ENCODE data around the gene SRGAP3. TPM values are rescaled to one million over a fixed set of nuclear protein-coding genes. Genes with fewer than 3 reads are reported as not detected.
A peak's percentile ranks its signal among the peaks of the same experiment; 100 is the strongest.

The SRGAP3 gene
- total and polyA plus RNA-seq, 3 experiments from 2014 or later = 0.84 to 2.1 (median 1.1) TPM

DNA sequence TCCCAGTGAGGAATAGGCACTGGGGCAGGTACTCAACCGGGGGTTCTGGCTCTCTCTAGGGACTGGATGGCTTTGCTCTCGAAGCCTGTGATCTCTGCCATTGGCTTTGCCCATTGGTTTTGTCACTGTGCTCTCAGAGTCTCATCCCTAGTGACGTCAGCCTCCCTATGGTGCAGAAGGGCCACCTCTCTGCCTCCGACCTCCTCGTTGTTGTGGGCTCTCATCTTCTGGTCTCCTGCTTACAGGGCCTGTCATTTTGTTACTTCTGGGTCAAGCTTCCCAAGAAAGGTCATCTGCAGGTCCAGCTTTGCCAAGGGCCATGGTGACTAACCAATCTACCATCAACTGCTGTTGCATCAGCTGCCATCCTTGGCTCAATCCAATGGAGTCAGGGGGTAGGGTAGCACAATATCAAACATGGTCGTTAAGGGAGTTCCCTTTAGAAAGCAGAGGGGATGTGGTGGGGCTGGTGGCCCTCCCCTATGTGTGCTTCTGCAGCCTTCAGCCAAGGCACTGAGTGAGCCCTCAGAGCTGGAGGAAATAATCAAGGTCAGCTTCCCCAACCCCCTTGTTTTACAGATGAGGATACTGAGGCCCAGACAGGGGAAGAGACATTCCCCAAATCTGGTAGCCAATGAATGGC is 272.8 kb downstream of the SRGAP3 start:
- Histone ChIP-seq H3K36me3 (ENCODE audit: insufficient read depth, low read length) (no peaks in the 10 kb centered on the region), H3K27me3 (ENCODE audit: insufficient read depth, low read length, poor library complexity, severe bottlenecking) (peaks cover 25% of the 10 kb centered on the region), H3K27ac (ENCODE audit: low read depth, low read length) (no peak overlapping the region), H3K4me1 (ENCODE audit: insufficient read depth, low read length) (no peaks in the 10 kb centered on the region), H3K9me3 (ENCODE audit: low read length) (no peaks in the 10 kb centered on the region), H3K4me3 (ENCODE audit: low read length) (no peak overlapping the region)
- no peak for DNase-seq
- ChIA-PET POLR2A (no interaction called here), CTCF (interaction anchor here (1.8 kb wide), 1 partner anchor 326 kb away, joined by 6 read pairs; no protein-coding TSS in a partner anchor)
- Mint-ChIP-seq H3K36me3 (peaks cover 0 to 4% (median 0%) of the 10 kb centered on the region in 3 donors), H3K9me3 (peaks cover 0 to 9% (median 7%) of the 10 kb centered on the region in 5 donors), H3K27ac (no peak overlapping the region), H3K4me3 (no peak overlapping the region), H3K27me3 (peaks cover 16 to 40% of the 10 kb centered on the region in 2 donors), H3K4me1 (no peaks in the 10 kb centered on the region)

GRCh38 chr3:8975081-8976020 is 274.1 kb downstream of the SRGAP3 start:
- H3K36me3 Mint-ChIP-seq = peaks cover 0 to 4% (median 0%) of the 10 kb centered on the region in 3 donors
- ChIA-PET CTCF (interaction anchor here (1.0 to 6.2 kb wide), 3 partner anchors 13 to 327 kb away, joined by 3 to 87 read pairs (median 6); no protein-coding TSS in a partner anchor), POLR2A (no interaction called here)

DNA sequence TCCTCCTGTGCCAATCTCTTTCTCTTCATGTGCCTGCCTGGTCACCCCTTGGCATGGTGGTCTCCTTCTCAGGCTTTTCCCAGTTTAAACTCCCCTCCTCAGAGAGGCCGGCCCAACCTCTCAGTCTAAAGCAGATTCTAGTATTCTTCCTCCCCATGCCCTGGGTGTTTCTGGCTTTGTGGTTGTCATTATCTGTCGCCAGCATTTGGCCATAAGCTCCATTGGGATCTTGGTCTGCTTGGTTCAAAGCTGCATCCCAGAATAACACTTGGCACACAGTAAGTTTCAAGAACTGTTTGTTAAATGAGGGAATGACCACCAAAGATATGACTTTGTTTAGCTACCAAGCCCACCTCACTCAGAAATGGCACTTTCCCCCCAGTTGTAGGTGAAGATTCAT is 275.0 kb downstream of the SRGAP3 start:
- H3K36me3 Mint-ChIP-seq = no peaks in the 10 kb centered on the region
- H3K27me3 ChIP-seq (ENCODE audit: insufficient read depth, low read length, poor library complexity, severe bottlenecking) = peaks cover 18% of the 10 kb centered on the region
- no peak overlapping the region for H3K27ac ChIP-seq (ENCODE audit: low read depth, low read length)
- no peaks in the 10 kb centered on the region for H3K9me3 ChIP-seq (ENCODE audit: low read length)
- H3K4me3 Mint-ChIP-seq = no peak overlapping the region
- no peak overlapping the region for H3K4me3 ChIP-seq (ENCODE audit: low read length)
- H3K4me1 Mint-ChIP-seq = peaks cover 5 to 6% (median 5%) of the 10 kb centered on the region in 3 donors
- no peaks in the 10 kb centered on the region for H3K36me3 ChIP-seq (ENCODE audit: insufficient read depth, low read length)
- peaks cover 0 to 3% (median 3%) of the 10 kb centered on the region in 5 donors for H3K9me3 Mint-ChIP-seq
- peaks cover 7 to 21% of the 10 kb centered on the region in 2 donors for H3K27me3 Mint-ChIP-seq
- POLR2A ChIA-PET = no interaction called here
- no peak for DNase-seq
- H3K27ac Mint-ChIP-seq = no peak overlapping the region
- peaks cover 4% of the 10 kb centered on the region for H3K4me1 ChIP-seq (ENCODE audit: insufficient read depth, low read length)
- CTCF ChIA-PET = interaction anchor here (1.0 to 6.2 kb wide), 2 partner anchors 14 to 328 kb away, joined by 3 to 87 read pairs; no protein-coding TSS in a partner anchor

More at GRCh38 chr3:8975081-8976020, 274.1 kb downstream of the SRGAP3 start:
- Mint-ChIP-seq H3K4me1 (peaks cover 5 to 6% (median 5%) of the 10 kb centered on the region in 3 donors), H3K4me3 (no peak overlapping the region), H3K27ac (no peak overlapping the region), H3K9me3 (peaks cover 0 to 9% (median 7%) of the 10 kb centered on the region in 5 donors), H3K27me3 (peaks cover 12 to 28% of the 10 kb centered on the region in 2 donors)
- Histone ChIP-seq H3K27me3 (ENCODE audit: insufficient read depth, low read length, poor library complexity, severe bottlenecking) (peaks cover 25% of the 10 kb centered on the region), H3K36me3 (ENCODE audit: insufficient read depth, low read length) (no peaks in the 10 kb centered on the region), H3K4me3 (ENCODE audit: low read length) (no peak overlapping the region), H3K4me1 (ENCODE audit: insufficient read depth, low read length) (peaks cover 4% of the 10 kb centered on the region), H3K27ac (ENCODE audit: low read depth, low read length) (no peak overlapping the region), H3K9me3 (ENCODE audit: low read length) (no peaks in the 10 kb centered on the region)
- DNase-seq = no peak

DNA sequence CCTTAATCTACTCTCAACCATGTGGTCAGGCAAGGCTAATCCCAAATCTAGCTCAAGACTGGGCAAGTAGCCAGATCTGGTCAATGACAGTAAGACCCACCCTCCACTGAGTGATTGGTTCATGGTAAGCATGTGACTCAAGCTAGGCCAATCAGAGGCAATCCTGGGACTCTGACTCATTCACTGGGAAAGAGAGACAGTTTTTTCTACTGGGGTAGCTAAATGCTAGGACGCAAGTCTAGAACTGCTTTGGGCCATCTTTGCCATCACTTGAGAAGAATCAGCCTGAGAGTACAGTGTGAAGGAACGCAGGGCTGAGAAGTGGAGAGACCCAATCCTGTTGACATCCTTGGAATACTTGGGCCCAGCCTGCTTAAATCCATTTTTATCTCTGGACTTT is 276.8 kb downstream of the SRGAP3 start:
- no peaks in the 10 kb centered on the region for H3K9me3 Mint-ChIP-seq
- Histone ChIP-seq H3K36me3 (ENCODE audit: insufficient read depth, low read length) (no peaks in the 10 kb centered on the region), H3K27ac (ENCODE audit: low read depth, low read length) (no peak overlapping the region), H3K4me1 (ENCODE audit: insufficient read depth, low read length) (peaks cover 4% of the 10 kb centered on the region), H3K4me3 (ENCODE audit: low read length) (no peak overlapping the region), H3K9me3 (ENCODE audit: low read length) (no peaks in the 10 kb centered on the region), H3K27me3 (ENCODE audit: insufficient read depth, low read length, poor library complexity, severe bottlenecking) (peaks cover 9% of the 10 kb centered on the region)
- H3K4me3 Mint-ChIP-seq = no peak overlapping the region
- no peak overlapping the region for H3K27ac Mint-ChIP-seq
- H3K4me1 Mint-ChIP-seq = peaks cover 5 to 6% (median 5%) of the 10 kb centered on the region in 3 donors
- H3K27me3 Mint-ChIP-seq = peaks cover 9 to 22% of the 10 kb centered on the region in 2 donors
- POLR2A ChIA-PET = no interaction called here
- CTCF ChIA-PET = interaction anchor here (0.9 to 6.2 kb wide), 3 partner anchors 22 to 330 kb away, joined by 3 to 87 read pairs (median 8); no protein-coding TSS in a partner anchor
- no peak for DNase-seq
- H3K36me3 Mint-ChIP-seq = no peaks in the 10 kb centered on the region

GRCh38 chr3:8970971-8971589 is 278.4 kb downstream of the SRGAP3 start:
- Histone ChIP-seq H3K36me3 (ENCODE audit: insufficient read depth, low read length) (no peaks in the 10 kb centered on the region), H3K4me1 (ENCODE audit: insufficient read depth, low read length) (peaks cover 4% of the 10 kb centered on the region), H3K27me3 (ENCODE audit: insufficient read depth, low read length, poor library complexity, severe bottlenecking) (no peaks in the 10 kb centered on the region), H3K27ac (ENCODE audit: low read depth, low read length) (no peak overlapping the region), H3K9me3 (ENCODE audit: low read length) (no peaks in the 10 kb centered on the region), H3K4me3 (ENCODE audit: low read length) (no peak overlapping the region)
- Mint-ChIP-seq H3K27me3 (peaks cover 12 to 17% of the 10 kb centered on the region in 2 donors), H3K4me3 (peak overlapping the region in 2 of 7 donors; percentile 6 to 44), H3K9me3 (no peaks in the 10 kb centered on the region), H3K27ac (peak overlapping the region in 1 of 8 donors; percentile 61), H3K36me3 (no peaks in the 10 kb centered on the region), H3K4me1 (peaks cover 5 to 6% (median 5%) of the 10 kb centered on the region in 3 donors)
- DNase-seq = peak; percentile 53 to 80 (median 61)
- ChIA-PET POLR2A (no interaction called here), CTCF (interaction anchor here (0.6 to 6.2 kb wide), 5 partner anchors 10 to 455 kb away, joined by 3 to 87 read pairs (median 5); no protein-coding TSS in a partner anchor)

DNA sequence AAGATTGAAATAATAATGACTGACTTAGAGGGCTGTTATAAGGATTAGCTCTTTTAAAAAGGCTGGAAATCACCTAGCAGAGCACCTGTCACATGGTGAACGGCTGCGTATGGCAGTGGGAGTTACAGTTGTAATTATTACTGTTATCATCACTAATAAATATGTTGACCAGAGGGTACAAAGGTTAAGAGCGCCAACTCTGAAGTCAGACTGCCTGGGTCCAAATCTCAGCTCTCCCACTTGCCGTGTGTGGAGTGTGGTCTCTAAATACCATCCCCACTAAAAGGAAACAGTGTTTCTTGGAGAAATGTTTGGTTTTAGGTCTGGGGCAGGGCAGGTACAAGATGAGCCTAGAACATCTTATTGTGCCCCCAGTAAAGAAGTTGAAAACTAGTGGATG is 280.2 kb downstream of the SRGAP3 start:
- ChIA-PET POLR2A (interaction anchor here (0.6 kb wide), 1 partner anchor 620 kb away, joined by 4 read pairs; no protein-coding TSS in a partner anchor), CTCF (interaction anchor here (1.7 to 6.2 kb wide), 2 partner anchors 11 to 333 kb away, joined by 6 to 87 read pairs; no protein-coding TSS in a partner anchor)
- Histone ChIP-seq H3K9me3 (ENCODE audit: low read length) (no peaks in the 10 kb centered on the region), H3K36me3 (ENCODE audit: insufficient read depth, low read length) (no peaks in the 10 kb centered on the region), H3K4me1 (ENCODE audit: insufficient read depth, low read length) (peaks cover 4% of the 10 kb centered on the region), H3K27me3 (ENCODE audit: insufficient read depth, low read length, poor library complexity, severe bottlenecking) (no peaks in the 10 kb centered on the region), H3K27ac (ENCODE audit: low read depth, low read length) (no peak overlapping the region), H3K4me3 (ENCODE audit: low read length) (no peak overlapping the region)
- no peak for DNase-seq
- H3K9me3 Mint-ChIP-seq = no peaks in the 10 kb centered on the region
- H3K27me3 Mint-ChIP-seq = peaks cover 12 to 13% of the 10 kb centered on the region in 2 donors
- H3K36me3 Mint-ChIP-seq = no peaks in the 10 kb centered on the region
- H3K27ac Mint-ChIP-seq = no peak overlapping the region
- peaks cover 5 to 6% (median 6%) of the 10 kb centered on the region in 3 donors for H3K4me1 Mint-ChIP-seq
- H3K4me3 Mint-ChIP-seq = no peak overlapping the region

DNA sequence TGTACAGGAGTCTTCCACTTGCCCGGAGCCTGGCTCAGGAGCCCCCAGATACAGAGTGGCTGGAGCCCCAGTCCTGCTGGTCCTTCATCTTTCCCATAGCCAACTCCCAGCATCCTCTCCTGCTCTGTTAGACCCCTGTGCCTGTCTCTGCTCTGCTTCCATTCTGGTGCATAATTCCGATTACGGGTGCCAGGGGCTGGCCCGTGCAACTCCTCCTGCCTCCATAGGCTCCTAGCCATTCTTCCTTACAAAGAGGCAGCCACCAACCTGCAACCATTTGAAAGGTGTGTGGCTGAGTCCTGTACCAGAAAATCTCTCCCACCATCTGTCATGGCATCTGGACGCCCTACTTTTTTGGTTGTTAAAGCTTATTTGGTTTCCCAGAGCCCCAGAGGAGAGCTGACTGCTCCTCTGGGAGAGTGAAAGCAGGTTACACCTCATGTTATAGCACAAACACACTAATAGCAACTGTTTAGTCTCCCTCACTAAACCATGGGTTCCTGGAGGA is 281.0 kb downstream of the SRGAP3 start:
- peaks cover 10% of the 10 kb centered on the region for H3K4me1 ChIP-seq (ENCODE audit: insufficient read depth, low read length)
- no peaks in the 10 kb centered on the region for H3K9me3 Mint-ChIP-seq
- CTCF ChIA-PET = interaction anchor here (1.7 kb wide), 1 partner anchor 12 kb away, joined by 6 read pairs; no protein-coding TSS in a partner anchor
- no peak overlapping the region for H3K27ac Mint-ChIP-seq
- peak overlapping the region in 1 of 7 donors; percentile 3 for H3K4me3 Mint-ChIP-seq
- H3K27me3 ChIP-seq (ENCODE audit: insufficient read depth, low read length, poor library complexity, severe bottlenecking) = no peaks in the 10 kb centered on the region
- DNase-seq = no peak
- H3K4me1 Mint-ChIP-seq = peaks cover 12 to 14% (median 14%) of the 10 kb centered on the region in 3 donors
- H3K27ac ChIP-seq (ENCODE audit: low read depth, low read length) = no peak overlapping the region
- H3K4me3 ChIP-seq (ENCODE audit: low read length) = no peak overlapping the region
- no peaks in the 10 kb centered on the region for H3K9me3 ChIP-seq (ENCODE audit: low read length)
- H3K36me3 ChIP-seq (ENCODE audit: insufficient read depth, low read length) = no peaks in the 10 kb centered on the region
- peaks cover 13 to 15% of the 10 kb centered on the region in 2 donors for H3K27me3 Mint-ChIP-seq
- POLR2A ChIA-PET = no interaction called here
- H3K36me3 Mint-ChIP-seq = peaks cover 0 to under 1% (median 0%) of the 10 kb centered on the region in 3 donors

Measured in CD8-positive, alpha-beta memory T cell (primary cell).